Measurements from ENCODE around the gene LY6G6F. TPM values are rescaled to one million over a fixed set of nuclear protein-coding genes. Genes with fewer than 3 reads are reported as not detected.
A peak's percentile ranks its signal among the peaks of the same experiment; 100 is the strongest.

Gene LY6G6F
- total and polyA plus RNA-seq, 10 of the 15 experiments (the other 5 are each of a cell fraction or from before 2014, with no cell fraction given), result not detected

DNA sequence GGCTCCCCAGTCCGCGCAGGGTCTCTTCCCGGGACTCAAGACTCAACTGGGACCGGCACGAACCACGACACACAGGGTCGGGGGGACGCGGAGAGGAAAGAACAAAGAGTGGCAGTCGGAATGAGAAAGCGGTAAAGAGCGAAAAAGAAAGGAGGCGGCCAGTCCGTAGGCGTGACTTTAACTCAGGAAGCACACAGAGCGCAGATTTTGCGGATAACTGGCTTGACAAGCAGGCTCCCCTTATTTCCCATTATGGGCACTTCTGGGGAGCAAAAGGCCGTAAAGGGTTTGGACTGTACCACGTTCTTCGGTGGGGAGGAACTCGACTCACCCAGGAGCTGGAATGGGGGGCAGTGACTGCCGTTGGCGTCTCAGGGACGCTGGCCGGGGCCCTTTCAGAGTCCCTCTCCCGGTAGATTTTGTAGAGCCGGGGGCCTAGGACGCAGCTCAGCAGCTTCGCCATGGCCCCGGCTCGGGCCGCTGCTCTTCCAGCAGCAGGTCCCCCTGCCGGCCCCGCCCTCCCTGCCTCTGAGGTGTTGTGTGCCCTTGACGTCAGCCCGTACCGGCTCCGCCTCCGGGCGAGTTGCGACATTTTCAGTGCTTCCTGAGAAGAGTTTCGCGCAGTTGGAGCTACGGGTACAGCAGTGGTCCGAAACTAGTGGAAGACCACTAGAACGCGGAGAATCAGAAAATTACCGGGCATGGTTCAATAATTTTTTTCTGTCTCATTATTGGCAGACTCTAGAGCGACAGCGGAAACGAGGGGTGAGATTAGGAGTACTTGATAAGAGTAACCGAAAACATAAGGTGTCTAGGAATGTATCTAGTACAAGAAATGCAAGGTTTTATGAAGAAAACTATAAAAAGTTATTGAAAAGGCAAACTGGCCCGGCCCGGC lies 3.6 kb upstream of the LY6G6F start, which contains the start of gene ABHD16A (continued):
- no peak for TF ChIP-seq RCOR1 (conservative IDR thresholded peaks at IDR 0.05; ENCODE audit: low read depth, low read length)
- peak; percentile 25 for TF ChIP-seq SIX5 (IDR thresholded peaks at IDR 0.05; ENCODE audit: low read depth, low read length, severe bottlenecking)
- TF ChIP-seq SREBF1 (IDR thresholded peaks at IDR 0.05; ENCODE audit: low read length), result peak; percentile 91
- TF ChIP-seq PRDM15 (CRISPR knock-in tag; IDR thresholded peaks at IDR 0.05), result no peak
- TF ChIP-seq EED (IDR thresholded peaks at IDR 0.05; ENCODE audit: low read depth), result peak; percentile 20; the same call in 1 of the 2 replicates
- TF ChIP-seq MEF2B (IDR thresholded peaks at IDR 0.05; ENCODE audit: partially characterized antibody, poor library complexity, severe bottlenecking), result no peak
- TF ChIP-seq PKNOX1 (IDR thresholded peaks at IDR 0.05), result peak; percentile 55
- TF ChIP-seq, protein P1, sequence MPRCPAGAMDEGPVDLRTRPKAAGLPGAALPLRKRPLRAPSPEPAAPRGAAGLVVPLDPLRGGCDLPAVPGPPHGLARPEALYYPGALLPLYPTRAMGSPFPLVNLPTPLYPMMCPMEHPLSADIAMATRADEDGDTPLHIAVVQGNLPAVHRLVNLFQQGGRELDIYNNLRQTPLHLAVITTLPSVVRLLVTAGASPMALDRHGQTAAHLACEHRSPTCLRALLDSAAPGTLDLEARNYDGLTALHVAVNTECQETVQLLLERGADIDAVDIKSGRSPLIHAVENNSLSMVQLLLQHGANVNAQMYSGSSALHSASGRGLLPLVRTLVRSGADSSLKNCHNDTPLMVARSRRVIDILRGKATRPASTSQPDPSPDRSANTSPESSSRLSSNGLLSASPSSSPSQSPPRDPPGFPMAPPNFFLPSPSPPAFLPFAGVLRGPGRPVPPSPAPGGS (IDR thresholded peaks at IDR 0.05; ENCODE audit: borderline replicate concordance, insufficient read depth, low read depth, low read length, poor library complexity, severe bottlenecking), result no peak
- TF ChIP-seq RUNX3 (IDR thresholded peaks at IDR 0.05; ENCODE audit: low read length), result peak; percentile 67
- TF ChIP-seq BHLHE40 (IDR thresholded peaks at IDR 0.05; ENCODE audit: borderline replicate concordance in 1 of 2, low read depth in 2 of 2, low read length in 1 of 2), result peak; percentile 88 to 93
- peak; percentile 75 for TF ChIP-seq CBFB (IDR thresholded peaks at IDR 0.05; ENCODE audit: low read depth)
- TF ChIP-seq ZBTB33 (IDR thresholded peaks at IDR 0.05), result no peak
- TF ChIP-seq SMAD1 (IDR thresholded peaks at IDR 0.05; ENCODE audit: low read depth, partially characterized antibody), result no peak
- no peak for TF ChIP-seq ATF2 (IDR thresholded peaks at IDR 0.05; ENCODE audit: low read length)

Measured in GM12878 (cell line).